ENCODE data around the gene GOLGA5.

The GOLGA5 gene

DNA sequence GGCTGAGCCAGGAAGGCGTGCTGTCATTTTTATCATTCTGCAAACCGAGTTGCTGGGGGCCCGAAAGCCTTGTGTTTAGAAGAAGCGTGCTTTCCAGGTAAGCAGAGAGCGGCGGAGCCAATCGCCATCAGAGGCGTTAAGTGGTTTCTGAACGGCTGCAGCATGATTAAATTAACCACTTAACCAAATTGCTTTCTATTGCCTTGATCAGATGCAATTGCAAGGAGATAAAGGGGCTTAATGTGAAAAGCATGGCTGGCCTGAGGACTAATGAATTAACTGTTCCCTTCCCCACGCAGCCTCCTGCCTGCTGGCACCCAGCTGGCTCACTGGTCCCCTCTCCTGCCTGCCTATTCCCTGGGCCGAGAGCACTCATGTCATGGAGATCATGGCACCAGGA is 92.2 kb downstream of the GOLGA5 start:
- Histone ChIP-seq H3K4me1 (ENCODE audit: insufficient read depth, low read length) (no peaks in the 10 kb centered on the region), H3K9me3 (ENCODE audit: insufficient read depth, low read length, severe bottlenecking) (no peaks in the 10 kb centered on the region), H3K4me3 (ENCODE audit: low read depth in 1 of 2, low read length in 2 of 2) (no peak overlapping the region), H3K4me2 (ENCODE audit: insufficient read depth, low read length) (no peak overlapping the region), H3K27ac (ENCODE audit: low read length) (no peak overlapping the region), H3K79me2 (ENCODE audit: insufficient read depth, low read length) (no peaks in the 10 kb centered on the region), H4K20me1 (ENCODE audit: insufficient read depth, low read length) (no peaks in the 10 kb centered on the region), H3K27me3 (ENCODE audit: insufficient read depth, low read length, poor library complexity) (peaks cover 3% of the 10 kb centered on the region), H2AFZ (ENCODE audit: low read depth, low read length) (no peak overlapping the region), H3K36me3 (ENCODE audit: insufficient read depth, low read length) (no peaks in the 10 kb centered on the region), H3K9ac (ENCODE audit: low read depth, low read length) (no peak overlapping the region)
- ATAC-seq (ENCODE audit: insufficient read depth, low read depth) (no peak), DNase-seq (no peak)
- no peak for TF ChIP-seq EZH2 (IDR thresholded peaks at IDR 0.05; ENCODE audit: borderline replicate concordance, low read depth, low read length, severe bottlenecking)
- TF ChIP-seq, protein P1, sequence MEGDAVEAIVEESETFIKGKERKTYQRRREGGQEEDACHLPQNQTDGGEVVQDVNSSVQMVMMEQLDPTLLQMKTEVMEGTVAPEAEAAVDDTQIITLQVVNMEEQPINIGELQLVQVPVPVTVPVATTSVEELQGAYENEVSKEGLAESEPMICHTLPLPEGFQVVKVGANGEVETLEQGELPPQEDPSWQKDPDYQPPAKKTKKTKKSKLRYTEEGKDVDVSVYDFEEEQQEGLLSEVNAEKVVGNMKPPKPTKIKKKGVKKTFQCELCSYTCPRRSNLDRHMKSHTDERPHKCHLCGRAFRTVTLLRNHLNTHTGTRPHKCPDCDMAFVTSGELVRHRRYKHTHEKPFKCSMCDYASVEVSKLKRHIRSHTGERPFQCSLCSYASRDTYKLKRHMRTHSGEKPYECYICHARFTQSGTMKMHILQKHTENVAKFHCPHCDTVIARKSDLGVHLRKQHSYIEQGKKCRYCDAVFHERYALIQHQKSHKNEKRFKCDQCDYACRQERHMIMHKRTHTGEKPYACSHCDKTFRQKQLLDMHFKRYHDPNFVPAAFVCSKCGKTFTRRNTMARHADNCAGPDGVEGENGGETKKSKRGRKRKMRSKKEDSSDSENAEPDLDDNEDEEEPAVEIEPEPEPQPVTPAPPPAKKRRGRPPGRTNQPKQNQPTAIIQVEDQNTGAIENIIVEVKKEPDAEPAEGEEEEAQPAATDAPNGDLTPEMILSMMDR (IDR thresholded peaks at IDR 0.05; ENCODE audit: borderline replicate concordance, extremely low read depth, low read length, poor library complexity, severe bottlenecking): no peak

DNA sequence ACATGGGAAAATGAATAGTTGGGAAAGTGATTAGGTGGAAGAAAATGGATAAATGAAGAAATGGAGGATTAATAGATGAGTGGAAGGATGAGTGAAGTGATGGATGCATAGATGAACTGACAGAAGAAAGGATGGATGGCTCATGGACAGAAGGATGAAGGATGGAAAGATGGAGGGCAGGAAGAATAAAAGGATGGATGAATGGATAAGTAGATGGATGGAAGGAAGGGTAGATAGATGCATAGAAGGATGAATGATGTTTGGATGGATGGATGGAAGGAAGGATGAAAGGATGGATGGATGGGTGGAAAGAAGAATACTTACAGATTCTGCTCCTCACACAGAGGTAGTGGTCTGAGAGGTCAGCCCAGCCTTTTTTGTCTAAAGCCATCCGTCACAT is 93.1 kb downstream of the GOLGA5 start:
- no peak overlapping the region for H3K9ac ChIP-seq (ENCODE audit: low read depth, low read length)
- H3K4me2 ChIP-seq (ENCODE audit: insufficient read depth, low read length): no peak overlapping the region
- TF ChIP-seq, protein P1 (IDR thresholded peaks at IDR 0.05; ENCODE audit: borderline replicate concordance, extremely low read depth, low read length, poor library complexity, severe bottlenecking): no peak
- no peak for TF ChIP-seq EZH2 (IDR thresholded peaks at IDR 0.05; ENCODE audit: borderline replicate concordance, low read depth, low read length, severe bottlenecking)
- no peak overlapping the region for H3K4me3 ChIP-seq (ENCODE audit: low read depth in 1 of 2, low read length in 2 of 2)
- no peaks in the 10 kb centered on the region for H3K36me3 ChIP-seq (ENCODE audit: insufficient read depth, low read length)
- H2AFZ ChIP-seq (ENCODE audit: low read depth, low read length): no peak overlapping the region
- H3K27ac ChIP-seq (ENCODE audit: low read length): no peak overlapping the region
- H4K20me1 ChIP-seq (ENCODE audit: insufficient read depth, low read length): no peaks in the 10 kb centered on the region
- ATAC-seq (ENCODE audit: insufficient read depth, low read depth) (no peak), DNase-seq (no peak)
- H3K79me2 ChIP-seq (ENCODE audit: insufficient read depth, low read length): no peaks in the 10 kb centered on the region
- no peaks in the 10 kb centered on the region for H3K4me1 ChIP-seq (ENCODE audit: insufficient read depth, low read length)
- no peaks in the 10 kb centered on the region for H3K9me3 ChIP-seq (ENCODE audit: insufficient read depth, low read length, severe bottlenecking)
- H3K27me3 ChIP-seq (ENCODE audit: insufficient read depth, low read length, poor library complexity): peaks cover 3% of the 10 kb centered on the region

DNA sequence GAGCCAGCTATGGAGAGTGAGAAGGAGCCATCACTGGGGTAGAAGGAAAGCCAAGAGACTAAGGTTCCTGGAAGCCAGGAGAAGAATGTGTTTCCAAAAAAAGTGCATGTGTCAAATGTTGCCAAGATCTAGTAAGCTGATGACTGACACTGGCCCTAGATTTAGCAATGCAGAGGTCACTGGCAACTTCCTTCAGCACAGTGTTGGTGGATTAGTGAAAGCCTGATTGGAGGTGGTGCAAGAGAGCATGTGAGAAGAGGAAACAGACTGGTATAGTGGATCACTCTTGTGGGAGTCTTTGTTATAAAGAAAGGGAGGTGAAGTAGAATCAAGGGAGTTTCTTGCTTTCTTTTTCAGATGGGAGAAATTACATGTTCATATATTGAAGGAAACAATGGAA is 94.8 kb downstream of the GOLGA5 start:
- ATAC-seq (ENCODE audit: insufficient read depth, low read depth): no peak
- H3K27me3 ChIP-seq (ENCODE audit: insufficient read depth, low read length, poor library complexity): peaks cover 3% of the 10 kb centered on the region
- no peak overlapping the region for H3K27ac ChIP-seq (ENCODE audit: low read length)
- H4K20me1 ChIP-seq (ENCODE audit: insufficient read depth, low read length): no peaks in the 10 kb centered on the region
- TF ChIP-seq, protein P1 (IDR thresholded peaks at IDR 0.05; ENCODE audit: borderline replicate concordance, extremely low read depth, low read length, poor library complexity, severe bottlenecking): no peak
- TF ChIP-seq EZH2 (IDR thresholded peaks at IDR 0.05; ENCODE audit: borderline replicate concordance, low read depth, low read length, severe bottlenecking): no peak
- no peak overlapping the region for H3K4me3 ChIP-seq (ENCODE audit: low read depth in 1 of 2, low read length in 2 of 2)
- no peak for DNase-seq
- H3K79me2 ChIP-seq (ENCODE audit: insufficient read depth, low read length): no peaks in the 10 kb centered on the region
- H3K9me3 ChIP-seq (ENCODE audit: insufficient read depth, low read length, severe bottlenecking): no peaks in the 10 kb centered on the region
- H2AFZ ChIP-seq (ENCODE audit: low read depth, low read length): no peak overlapping the region
- no peaks in the 10 kb centered on the region for H3K36me3 ChIP-seq (ENCODE audit: insufficient read depth, low read length)
- no peaks in the 10 kb centered on the region for H3K4me1 ChIP-seq (ENCODE audit: insufficient read depth, low read length)
- H3K4me2 ChIP-seq (ENCODE audit: insufficient read depth, low read length): no peak overlapping the region
- no peak overlapping the region for H3K9ac ChIP-seq (ENCODE audit: low read depth, low read length)
